Activated gamma-delta T cell (primary cell): ENCODE measurements around the gene LRRC36.
"Not testable (repeated sequence)": the region's sequence is repeated elsewhere in the genome, so short reads cannot be mapped to it uniquely, and the experiment has no call there.

Experiments
- DNase-seq: peaks from one replicate; lab custom pipeline; 2025; lab: John Stamatoyannopoulos, UW

Gene LRRC36

DNA sequence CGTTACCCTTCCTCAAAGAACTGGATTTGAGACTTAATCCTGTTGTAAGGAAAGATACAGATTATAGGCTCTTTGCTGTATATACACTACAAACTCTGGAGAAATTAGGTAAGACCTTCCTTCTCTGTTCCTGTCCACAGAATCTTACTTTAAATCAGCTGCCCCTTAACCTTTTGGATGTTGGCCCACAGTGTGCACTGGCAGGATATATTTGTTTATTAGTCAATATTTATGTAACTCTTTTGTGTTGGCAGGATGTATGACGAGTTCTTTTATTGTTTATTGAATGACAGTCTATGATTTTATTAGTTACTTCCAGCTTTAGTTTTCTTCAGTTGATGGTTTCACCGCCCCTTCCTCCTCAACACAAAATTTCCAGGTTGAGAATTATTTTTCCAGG lies 19.7 kb downstream of the LRRC36 start:
- no peak for DNase-seq

DNA sequence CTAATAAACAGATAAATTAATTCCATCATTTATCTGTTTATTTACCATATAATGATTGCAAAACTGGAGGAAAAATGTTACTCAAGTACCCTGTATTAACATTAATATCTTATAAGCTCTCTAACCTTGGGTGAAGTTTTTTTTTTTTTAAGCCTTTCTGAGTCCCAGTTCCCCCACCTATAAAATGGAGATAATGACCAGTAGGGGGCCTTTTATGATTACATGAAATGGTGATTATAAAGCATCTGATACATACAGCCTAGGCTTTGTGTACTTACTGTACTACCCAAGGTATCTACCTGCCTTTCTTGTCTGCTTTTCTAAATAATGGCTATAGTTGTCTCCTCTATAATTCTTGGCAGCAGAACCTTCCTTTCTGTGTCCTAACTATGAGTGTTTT lies 22.6 kb downstream of the LRRC36 start:
- DNase-seq, result no peak

DNA sequence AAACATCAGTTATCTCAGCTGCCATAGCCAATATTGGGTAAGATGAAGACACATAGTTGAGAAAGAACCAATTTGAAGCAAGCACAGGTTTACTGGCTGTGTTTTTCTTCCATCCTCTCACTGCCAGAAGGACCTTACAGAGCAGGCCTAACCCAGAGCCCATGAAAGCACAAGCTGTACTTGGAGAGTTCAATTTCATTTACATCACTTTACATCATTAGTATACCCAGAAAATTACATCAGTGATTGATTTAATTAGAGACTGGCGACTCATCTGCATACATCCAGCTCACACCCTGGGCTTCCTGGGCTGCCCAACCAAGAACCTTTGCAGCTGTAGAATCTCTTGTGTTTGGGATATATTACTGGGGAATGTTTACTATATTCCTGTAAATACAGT lies 23.7 kb downstream of the LRRC36 start:
- DNase-seq, result no peak

DNA sequence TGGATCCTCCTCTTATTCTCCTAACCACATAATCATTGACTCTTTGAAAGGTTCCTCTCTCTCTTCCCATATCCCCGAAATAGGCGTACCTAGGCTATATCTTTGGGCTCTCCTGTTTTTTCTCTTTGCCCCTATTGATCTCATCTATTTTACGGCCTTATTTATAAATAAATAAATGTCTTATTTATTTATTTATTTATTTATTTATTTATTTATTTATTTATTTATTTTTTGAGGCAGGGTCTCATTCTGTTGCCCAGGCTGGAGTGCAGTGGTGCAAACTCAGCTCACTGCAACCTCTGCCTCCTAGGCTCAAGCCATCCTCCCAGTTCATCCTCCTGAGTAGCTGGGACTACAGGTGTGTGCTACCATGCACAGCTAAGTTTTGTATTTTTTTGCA lies 25.8 kb downstream of the LRRC36 start:
- not testable (repeated sequence) for DNase-seq

DNA sequence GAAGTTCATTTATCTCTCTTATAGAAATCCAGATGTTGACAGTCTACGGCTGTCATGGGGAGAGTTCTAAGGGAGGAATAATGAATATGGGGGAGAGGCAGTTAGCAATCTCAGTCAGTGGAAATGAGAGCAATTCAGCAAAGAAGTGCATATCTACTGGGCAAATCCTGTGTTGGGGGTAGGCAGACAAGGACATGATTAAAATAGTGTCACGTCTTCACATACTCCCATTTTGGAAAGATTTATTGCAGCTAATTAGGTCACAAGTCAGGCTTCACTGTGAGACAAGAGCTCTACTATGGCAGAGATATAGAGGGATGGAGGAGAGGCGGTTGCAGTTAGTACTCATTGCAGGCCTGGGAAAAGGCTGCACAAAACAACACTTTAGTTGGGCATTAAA lies 29.8 kb downstream of the LRRC36 start:
- no peak for DNase-seq

DNA sequence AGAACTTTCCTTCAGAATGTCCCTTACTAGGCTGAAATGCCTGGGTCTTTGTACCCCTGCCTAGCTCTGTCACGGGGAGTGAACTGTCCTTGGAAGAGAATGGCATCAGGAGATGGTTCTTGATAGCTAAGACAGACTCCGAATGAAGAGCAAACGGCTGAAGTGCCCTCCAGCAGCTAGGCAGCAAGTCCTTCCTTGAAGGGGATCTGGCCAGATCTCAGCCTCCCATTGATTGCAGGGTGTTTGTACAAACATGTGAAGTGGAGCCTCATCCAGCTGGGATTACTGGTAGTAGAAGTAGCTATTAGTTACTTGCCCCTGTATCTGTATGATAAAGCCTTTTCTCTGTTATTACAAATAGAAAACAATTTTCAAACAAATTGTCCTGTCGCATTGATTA lies 30.9 kb downstream of the LRRC36 start:
- no peak for DNase-seq

DNA sequence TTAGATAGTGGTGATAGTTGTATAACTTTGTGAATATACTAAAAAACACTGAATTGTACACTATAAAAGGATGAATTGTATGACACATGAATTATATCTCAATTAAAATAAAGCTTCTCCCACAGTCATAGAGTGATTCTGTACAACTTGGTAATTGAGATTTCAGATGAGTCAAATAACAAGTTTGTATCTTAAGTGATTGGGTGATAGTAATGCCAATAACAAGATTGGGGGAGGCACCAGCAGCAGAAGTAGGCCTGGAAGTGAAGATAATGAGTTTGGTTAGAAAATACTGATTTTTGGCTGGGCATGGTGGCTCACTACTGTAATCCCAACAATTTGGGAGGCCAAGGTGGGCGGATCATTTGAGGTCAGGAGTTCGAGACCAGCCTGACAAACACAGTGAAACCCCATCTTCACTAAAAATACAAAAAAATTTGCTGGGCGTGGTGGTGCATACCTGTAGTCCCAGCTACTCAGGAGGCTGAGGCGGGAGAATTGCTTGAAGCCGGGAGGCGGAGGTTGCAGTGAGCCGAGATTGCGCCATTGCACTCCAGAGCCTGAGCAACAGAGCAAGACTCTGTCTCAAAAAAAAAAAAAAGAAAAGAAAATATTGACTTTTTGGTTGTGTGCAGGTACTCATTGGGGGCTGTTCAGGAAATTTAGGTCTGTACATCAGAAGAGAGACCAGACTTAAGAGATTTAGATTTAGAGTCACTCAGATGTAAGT lies 33.1 kb downstream of the LRRC36 start:
- DNase-seq, result not testable (repeated sequence)

DNA sequence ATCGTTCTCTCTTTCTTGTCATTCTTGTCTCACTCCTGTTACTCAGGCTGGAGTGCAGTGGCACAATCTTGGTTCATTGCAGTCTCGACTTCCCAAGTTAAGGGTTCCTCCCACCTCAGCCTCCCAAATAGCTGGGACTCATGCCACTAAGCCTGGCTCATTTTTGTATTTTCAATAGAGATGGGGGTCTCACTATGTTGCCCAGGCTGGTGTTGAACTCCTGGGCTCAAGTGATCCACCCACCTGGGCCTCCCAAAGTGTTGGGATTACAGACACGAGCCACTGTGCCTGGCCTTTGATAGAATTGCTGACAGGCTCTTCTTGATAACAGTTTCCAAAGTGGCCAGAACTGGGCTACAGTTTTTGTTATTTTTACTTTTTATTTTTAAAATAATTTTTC lies 34.4 kb downstream of the LRRC36 start:
- no peak for DNase-seq

DNA sequence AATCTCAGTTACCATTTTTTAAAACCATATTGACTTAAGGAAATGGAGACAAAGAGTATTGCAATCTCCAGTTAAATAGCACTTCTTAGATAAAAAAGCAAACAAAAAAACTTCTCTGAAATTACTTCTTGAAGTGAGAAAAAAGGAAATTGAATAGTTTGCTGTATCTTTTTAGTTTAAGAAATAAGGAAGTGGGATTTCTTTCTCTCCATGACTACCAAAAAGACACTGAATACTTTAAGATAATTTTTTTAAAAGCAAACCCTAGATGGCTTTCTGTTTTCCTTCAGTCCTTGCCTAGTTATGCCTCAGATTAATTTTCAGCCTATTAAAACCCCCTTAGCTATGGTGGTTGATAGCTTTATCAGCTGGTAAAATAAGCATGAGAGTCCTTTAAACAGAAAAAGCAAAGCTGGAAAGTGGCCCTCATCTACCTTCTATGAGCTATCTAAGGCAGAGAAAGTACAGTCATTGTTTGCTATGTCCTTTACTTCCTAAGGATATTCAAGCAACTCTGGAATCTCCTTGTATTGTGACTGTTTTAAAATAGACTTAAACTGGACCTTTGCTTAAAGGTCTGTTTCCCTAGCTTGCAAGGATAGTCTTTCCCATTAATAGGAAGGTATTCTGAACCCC lies 38.1 kb downstream of the LRRC36 start:
- no peak for DNase-seq

DNA sequence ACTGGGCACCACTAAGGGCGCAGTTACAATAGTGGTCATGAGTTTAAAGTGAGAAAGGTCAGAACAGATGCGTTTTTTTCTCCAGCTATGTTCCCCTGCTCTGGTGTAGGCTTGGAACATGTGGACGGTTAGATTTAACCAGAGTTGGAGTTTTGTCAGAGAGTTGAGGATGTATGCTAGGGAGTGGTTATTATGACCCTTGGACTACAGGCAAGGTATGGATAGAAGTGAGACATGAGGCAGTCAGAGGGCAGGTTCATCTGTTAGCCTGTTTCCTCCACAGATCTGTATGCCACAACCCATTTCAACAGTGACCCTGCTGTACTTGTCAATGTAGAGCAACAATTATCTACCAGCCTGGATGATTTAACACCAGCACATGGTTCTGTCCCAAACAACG lies 44.0 kb downstream of the LRRC36 start:
- DNase-seq, result no peak

DNA sequence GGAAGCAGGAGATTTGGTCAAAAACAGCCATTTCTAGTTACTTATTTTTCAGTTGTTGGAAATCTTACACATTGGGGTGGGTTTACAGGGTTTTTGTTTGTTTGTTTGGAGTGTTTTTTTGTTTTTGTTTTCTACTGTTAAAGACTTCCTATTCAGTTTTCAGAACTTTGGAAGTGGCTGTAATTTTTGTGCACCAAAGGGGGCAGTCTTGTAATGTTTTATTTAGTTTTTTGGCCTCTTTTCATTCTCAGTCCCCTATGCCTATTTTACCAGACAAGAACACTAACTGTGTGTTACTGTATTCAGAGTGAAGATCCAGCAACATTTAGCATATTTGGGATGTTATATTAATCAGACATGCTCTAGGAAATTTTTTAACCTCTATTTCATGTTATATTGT lies 46.0 kb downstream of the LRRC36 start:
- DNase-seq, result no peak

DNA sequence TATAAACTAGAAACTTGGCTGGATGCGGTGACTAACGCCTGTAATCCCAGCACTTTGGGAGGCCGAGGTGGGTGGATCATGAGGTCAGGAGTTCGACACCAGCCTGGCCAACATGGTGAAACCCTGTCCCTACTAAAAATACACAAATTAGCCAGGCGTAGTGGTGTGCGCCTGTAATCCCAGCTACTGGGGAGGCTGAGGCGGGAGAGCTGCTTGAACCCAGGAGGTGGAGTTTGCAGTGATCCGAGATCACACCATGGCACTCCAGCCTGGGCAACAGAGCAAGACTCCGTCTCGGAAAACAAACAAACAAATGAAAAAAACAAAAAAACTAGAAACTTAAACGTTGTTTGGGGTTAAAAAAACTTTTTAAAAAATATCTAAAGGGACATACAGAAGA lies 49.4 kb downstream of the LRRC36 start:
- DNase-seq, result not testable (repeated sequence)

DNA sequence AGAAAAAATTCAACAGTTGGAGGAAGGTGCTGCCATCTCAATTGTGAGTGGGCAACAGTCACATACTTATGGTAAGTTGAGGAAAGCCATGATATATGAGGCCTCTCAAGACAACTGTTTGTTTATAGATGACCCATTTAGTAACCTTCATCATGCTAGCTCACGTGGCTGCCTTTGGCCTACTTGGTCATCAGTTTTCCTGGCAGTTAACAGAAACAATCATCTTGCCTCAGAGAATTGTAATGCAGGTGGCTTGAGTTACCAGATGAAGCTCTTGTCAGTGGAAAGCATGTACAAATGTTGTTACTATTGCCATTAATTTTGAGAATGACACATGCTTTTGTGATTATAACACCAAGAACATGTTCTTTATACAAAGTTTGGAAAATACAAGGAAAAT lies 52.0 kb downstream of the LRRC36 start:
- DNase-seq, result no peak

DNA sequence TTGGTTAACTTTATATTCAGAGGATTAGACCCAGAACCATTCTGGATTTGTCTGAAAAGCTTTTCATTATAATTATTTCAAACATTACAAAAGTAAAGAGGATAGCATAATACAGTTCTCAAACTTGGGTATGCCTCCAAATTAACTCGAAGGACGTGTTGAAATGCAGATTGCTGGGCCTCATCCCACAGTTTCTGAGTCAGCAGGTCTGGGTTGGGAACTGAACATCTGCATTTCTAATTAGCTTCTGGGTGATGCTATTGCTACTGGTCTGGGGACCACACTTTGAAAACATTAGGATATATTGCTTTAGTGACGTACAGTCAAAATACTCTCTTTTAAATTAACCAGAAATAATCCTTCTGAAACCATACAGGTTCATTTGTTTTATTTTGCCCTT lies 56.7 kb downstream of the LRRC36 start:
- DNase-seq, result no peak

DNA sequence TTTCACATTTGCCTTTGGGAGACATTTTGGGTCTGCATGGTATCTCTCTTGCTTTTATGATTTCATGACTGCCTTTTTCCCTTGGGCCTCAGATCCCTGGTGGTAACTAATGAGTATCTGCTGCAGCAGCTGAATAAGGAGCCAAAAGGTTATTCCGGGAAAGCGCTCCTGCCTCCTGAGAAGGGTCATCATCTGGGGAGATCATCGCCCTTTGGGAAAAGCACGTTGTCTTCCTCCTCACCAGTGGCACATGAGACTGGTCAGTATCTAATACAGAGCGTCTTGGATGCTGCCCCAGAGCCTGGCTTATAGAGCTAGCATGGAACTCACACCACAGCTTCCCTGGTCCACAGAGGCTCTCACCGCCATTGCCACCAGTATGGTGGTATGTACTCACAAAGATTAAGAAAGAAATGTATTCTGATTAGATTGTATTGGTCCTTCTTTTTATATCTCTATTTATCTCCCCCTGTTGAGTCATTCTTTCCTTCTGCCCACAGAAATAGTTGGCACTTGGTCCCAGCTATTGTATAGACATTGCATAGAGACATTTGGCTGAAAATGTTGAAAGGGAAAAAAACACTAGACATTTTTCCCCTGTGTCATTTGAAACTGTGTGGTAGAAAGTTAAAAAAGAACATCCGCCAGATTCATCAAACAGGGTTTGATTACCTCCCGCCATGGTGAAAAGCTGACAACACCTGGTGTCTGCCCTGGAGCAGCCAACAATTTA lies 58.3 kb downstream of the LRRC36 start:
- DNase-seq, result no peak

DNA sequence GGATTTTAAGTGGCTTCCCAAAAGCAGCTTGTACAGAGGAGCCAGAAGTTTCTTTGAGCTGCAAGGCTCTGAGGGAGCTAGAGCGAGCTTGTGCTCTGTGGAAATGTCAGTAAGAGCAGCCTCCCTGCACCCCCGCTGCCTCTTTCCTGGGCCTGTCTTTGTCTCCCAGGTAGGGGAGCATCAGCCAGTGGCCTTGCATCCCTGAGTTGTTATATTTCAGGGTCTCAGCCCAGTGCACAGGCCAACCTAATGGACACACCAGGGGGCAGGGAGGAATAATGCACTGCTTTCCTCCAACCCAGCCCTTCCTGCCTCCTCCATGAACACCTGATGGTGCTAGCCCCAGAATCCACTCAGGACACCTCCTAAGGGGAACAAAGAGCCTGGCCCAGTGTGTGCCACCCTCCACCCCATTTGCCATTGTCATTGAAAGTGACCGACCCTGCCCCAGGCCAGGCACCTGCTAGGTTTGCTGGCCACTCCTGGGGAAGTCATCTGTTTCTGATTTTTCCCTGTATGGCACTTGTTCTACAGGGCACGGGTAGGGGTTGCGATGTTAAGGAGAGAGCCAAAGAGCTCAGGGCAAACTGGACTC lies 60.3 kb downstream of the LRRC36 start:
- no peak for DNase-seq

DNA sequence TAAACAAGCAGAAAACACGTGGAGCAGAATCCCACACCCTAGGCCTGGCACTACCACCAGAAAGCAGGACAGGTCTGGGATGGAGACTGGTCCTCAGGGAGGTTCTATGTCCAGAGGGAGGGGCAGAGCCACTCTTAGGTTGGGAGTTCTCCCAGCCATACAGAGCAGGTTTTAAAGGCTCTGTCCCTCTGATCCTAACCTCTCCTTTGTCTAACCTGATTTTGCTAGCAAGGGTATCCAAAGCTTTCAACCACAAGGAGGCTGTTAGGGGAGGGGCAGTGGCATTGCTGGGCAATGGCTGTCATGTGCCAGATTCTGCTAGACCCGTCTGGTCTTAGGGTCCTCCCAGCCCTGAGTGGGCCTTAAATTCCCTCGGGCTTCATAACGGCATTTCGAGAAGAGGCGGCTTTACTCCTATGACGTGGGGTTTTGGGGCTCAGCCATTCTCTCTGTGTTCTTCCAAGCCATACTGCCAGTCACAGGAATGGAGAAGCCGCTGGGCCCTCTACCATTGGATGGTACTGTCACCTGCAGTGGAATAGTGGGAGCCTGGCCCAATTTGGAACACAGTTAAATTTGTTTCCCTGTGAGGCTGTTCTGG lies 61.0 kb downstream of the LRRC36 start:
- no peak for DNase-seq

DNA sequence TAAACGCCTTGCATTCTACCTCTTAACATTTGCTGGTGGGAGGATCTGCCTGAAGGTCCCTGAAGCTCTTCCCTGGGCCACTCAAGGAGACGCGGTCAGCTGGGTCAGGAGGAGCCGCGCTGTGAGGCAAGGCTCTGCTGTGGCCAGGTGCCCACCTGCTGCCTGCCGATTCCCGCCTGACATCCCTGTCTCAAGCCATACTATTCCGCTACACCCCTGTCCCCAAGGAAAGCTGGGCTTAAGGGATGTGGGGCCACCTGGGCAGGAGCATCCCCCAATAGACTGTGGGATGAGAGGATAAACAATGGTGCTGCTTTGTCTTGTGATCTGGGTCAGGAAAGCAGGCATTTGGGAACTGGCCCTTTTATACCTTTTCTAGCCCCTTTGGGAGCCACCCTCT lies 61.6 kb downstream of the LRRC36 start:
- no peak for DNase-seq

DNA sequence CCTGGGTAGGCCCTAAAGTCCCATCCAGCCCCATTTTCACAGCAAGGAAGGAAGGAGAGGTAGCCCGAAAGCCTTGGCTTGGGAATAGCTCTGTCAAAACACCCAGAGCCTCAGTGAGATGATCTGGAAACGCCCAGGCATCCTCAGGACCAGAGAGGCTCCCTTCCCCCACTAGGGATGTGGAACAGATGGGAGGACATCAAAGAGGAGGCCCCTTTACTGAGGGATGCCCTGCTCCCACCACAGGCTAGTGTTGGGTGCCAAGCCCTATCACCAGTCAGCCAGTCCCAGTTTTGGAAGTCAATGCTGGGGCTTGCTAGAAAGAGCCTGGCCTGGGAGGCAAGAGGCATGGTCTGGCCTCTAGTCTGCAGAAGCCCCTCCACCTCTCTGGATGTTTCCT lies 62.0 kb downstream of the LRRC36 start:
- no peak for DNase-seq

DNA sequence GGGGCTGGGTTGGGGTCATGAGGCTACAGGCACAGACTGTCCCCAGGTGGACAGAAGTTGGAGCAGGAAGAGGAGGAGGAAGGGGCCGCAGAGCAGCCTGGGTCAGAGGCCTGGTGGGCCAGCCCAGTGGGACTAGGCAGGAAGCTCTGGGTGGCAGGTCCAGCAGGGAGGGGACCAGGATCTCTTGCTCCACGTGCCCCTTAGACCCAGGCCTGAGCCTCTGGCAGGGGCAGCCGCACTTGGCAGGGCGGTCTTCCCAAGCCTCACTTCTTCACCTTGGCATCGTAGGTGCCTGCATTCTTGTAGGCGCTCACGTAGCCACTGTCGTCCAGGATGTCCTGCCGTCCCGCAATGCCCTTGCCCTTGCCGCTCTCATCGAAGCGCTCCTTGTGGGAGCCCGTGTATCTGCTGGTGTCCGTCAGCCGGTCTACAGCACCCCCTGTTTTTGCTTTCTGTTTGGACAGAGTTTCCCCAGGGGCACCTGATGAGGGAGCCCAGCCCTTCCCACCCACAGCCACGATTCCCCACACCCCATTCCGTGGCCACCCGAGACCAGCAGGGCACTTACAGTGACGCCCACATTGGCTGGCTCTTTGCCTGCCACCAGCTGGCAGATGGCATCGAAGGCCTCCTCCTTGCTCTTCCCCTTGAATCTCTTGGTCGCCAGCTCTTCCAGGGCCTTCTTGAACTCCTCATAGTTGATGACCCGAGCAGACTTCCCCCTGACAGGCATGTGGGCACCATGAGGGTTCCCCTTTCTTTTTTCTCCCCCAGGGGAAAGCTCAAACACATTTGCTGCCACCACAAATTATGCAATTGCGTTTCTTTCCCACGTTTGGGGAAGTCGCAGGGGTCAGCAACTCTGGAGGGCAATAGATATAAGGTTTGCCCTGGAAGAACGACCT lies 63.5 kb downstream of the LRRC36 start:
- DNase-seq, result no peak

DNA sequence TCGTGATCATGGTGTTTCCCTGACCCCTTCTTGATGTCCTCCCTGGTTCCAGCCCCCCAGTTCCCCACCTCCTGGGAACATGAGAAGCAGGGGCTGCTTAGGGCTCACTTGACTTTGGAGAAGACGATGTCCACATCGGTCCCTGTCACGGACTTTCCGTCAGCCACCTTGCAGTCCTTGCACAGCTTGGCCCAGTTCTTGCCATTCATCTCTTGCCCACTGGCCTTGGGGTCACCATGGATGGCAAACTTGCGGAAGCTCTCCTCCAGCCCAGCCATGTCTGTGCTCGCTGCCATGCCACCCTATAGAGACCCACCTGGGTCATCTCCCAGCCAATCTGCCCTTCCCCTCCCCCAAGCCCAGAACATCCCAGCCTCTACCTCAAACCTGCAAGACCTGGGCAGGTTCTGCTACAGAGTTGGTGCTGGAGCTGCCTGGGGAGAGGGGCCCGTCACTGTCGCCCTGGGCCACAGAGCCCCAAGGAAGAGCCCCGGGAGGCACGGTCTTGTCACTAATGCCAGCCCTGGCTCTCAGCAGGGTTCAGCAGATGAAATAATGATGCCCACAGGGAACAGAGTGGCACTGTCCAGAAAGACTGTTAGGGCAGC lies 64.3 kb downstream of the LRRC36 start:
- DNase-seq, result no peak
